Camera-type eye (tissue), 1 donor: ENCODE measurements around the gene TNFRSF11A. TPM values are rescaled to one million over a fixed set of nuclear protein-coding genes. Genes with fewer than 3 reads are reported as not detected.

Source experiments
- total RNA-seq: library from RNA; depleted of rRNA; stranded (reverse); fragments of >200 nt; gene quantifications from one replicate; pipeline ENCODE4 v1.2.3, GENCODE V29; 2014

Gene TNFRSF11A
- 3.9 TPM for total RNA-seq

GRCh38 chr18:62324917-62325805 is at the start of gene TNFRSF11A:
Gene TNFRSF11A (plus strand): TSS chr18:62325310. CDS start chr18:62325353, 43 bp downstream.

Other genes starting within 250 kb of the TNFRSF11A start
- 67.5 TPM for gene PIGN, start 138.3 kb upstream of the TNFRSF11A start, total RNA-seq
- 76.1 TPM for gene RELCH, start 138.1 kb upstream of the TNFRSF11A start, total RNA-seq
- gene ZCCHC2, start 197.7 kb downstream of the TNFRSF11A start, total RNA-seq, result 25.6 TPM